HG03097 (cell line): Measurements from ENCODE around the gene OR7G2.
"Not testable (repeated sequence)": the region's sequence is repeated elsewhere in the genome, so short reads cannot be mapped to it uniquely, and the experiment has no call there.

Experiments used
- ATAC-seq: cut with Tn5 transposase; IDR thresholded peaks from one replicate; pipeline ENCODE4 v1.9.1; 2021; ENCODE audit not compliant: unreplicated experiment, low FRiP score

Gene OR7G2

GRCh38 chr19:9075064-9075949 lies 32.0 kb downstream of the OR7G2 start:
- ATAC-seq: no peak

GRCh38 chr19:9073806-9074205 lies 33.5 kb downstream of the OR7G2 start:
- no peak for ATAC-seq

GRCh38 chr19:9071720-9072119 lies 35.6 kb downstream of the OR7G2 start:
- not testable (repeated sequence) for ATAC-seq

- ATAC-seq: no peak
Observed at GRCh38 chr19:9070066-9070465, 37.2 kb downstream of the OR7G2 start.

- no peak for ATAC-seq
Observed at GRCh38 chr19:9065457-9066014, 41.7 kb downstream of the OR7G2 start.

GRCh38 chr19:9061879-9062278 lies 45.4 kb downstream of the OR7G2 start:
- no peak for ATAC-seq

- no peak for ATAC-seq
Observed at GRCh38 chr19:9060564-9061340, 46.5 kb downstream of the OR7G2 start.

- ATAC-seq: no peak
Observed at GRCh38 chr19:9058905-9059667, 48.2 kb downstream of the OR7G2 start.

GRCh38 chr19:9057505-9058258 lies 49.6 kb downstream of the OR7G2 start:
- no peak for ATAC-seq

- not testable (repeated sequence) for ATAC-seq
Observed at GRCh38 chr19:9056131-9056530, 51.1 kb downstream of the OR7G2 start.

- no peak for ATAC-seq
Observed at GRCh38 chr19:9054765-9055164, 52.5 kb downstream of the OR7G2 start.

- no peak for ATAC-seq
Observed at GRCh38 chr19:9054207-9054606, 53.1 kb downstream of the OR7G2 start.

- not testable (repeated sequence) for ATAC-seq
Observed at GRCh38 chr19:9053674-9054073, 53.6 kb downstream of the OR7G2 start.

- no peak for ATAC-seq
Observed at GRCh38 chr19:9052894-9053293, 54.4 kb downstream of the OR7G2 start.
